Sigmoid colon (tissue), 7 donors: ENCODE results near the gene KCNAB1. TPM values are rescaled to one million over a fixed set of nuclear protein-coding genes. Genes with fewer than 3 reads are reported as not detected.
A peak's percentile ranks its signal among the peaks of the same experiment; 100 is the strongest.

Experiments
- DNase-seq: peaks from one replicate; pipeline ENCODE4 v3.0.0-alpha.2; 2019
- H3K27ac ChIP-seq, 4 donors: fragments of 200-600 bp; sonication (generic); one replicate each; pipeline ENCODE4 v1.5.1; 2016 to 2019; ENCODE audit warnings: mild to moderate bottlenecking in 1 of 4
- H3K27me3 ChIP-seq, 3 donors: fragments of 200-600 bp; sonication (generic); one replicate each; pipeline ENCODE4 v1.5.1; 2019; ENCODE audit warnings: mild to moderate bottlenecking in 1 of 3
- H3K36me3 ChIP-seq, 4 donors: fragments of 200-600 bp; sonication (generic); one replicate each; pipeline ENCODE4 v1.5.1; 2016 to 2019
- H3K4me1 ChIP-seq, 4 donors: fragments of 200-600 bp; sonication (generic); one replicate each; pipeline ENCODE4 v1.5.1; 2017 to 2019
- H3K4me3 ChIP-seq, 4 donors: fragments of 200-600 bp; sonication (generic); one replicate each; pipeline ENCODE4 v1.5.1; 2017 to 2019; ENCODE audit warnings: mild to moderate bottlenecking in 2 of 4, moderate library complexity in 1 of 4
- H3K9me3 ChIP-seq, 4 donors: fragments of 200-600 bp in 3 of 4; sonication (generic) in 3 of 4; one replicate each; pipeline versions ENCODE4 v1.5.1 to v1.6.1; 2013 to 2019
- EP300 ChIP-seq, 4 donors: sonication (generic); formaldehyde crosslinking; IDR thresholded peaks; one replicate each; pipeline ENCODE4 v1.6.1; 2017; ENCODE audit warnings: antibody characterized with exemption in 4 of 4
- POLR2A ChIP-seq, 2 donors: fragments of 450-650 bp; IDR thresholded peaks; one replicate each; pipeline ENCODE4 v1.6.1; 2016; ENCODE audit warnings: antibody characterized with exemption in 2 of 2, mild to moderate bottlenecking in 2 of 2, moderate library complexity in 2 of 2
- POLR2AphosphoS5 ChIP-seq, 4 donors: sonication (generic); formaldehyde crosslinking; IDR thresholded peaks; one replicate each; pipeline ENCODE4 v1.6.1; 2017; ENCODE audit warnings: antibody characterized with exemption in 4 of 4
- WGBS, 2 donors: extraction: QIAGEN DNeasy Blood & Tissue Kit; methylation state at CpG; one replicate each; pipeline ENCODE4 v1.1.7; 2013; 5-methylcytosine and 5-hydroxymethylcytosine counted together
- intact Hi-C: fragments of 100-400 bp; cut with DNase I; formaldehyde crosslinking; loops from one replicate; pipeline ENCODE4 v1.15.1; 2023
- polyA plus RNA-seq, 3 donors: library from polyadenylated mRNA; stranded (reverse); fragments of 200-250 nt; gene quantifications; one replicate each; pipeline ENCODE4 v1.2.3, GENCODE V29; 2013
- total RNA-seq, 4 donors: library from RNA; depleted of rRNA; stranded (reverse); fragments of >200 nt; gene quantifications; one replicate each; pipeline ENCODE4 v1.1.0, GENCODE V29; 2016
- TF ChIP-seq, protein P1 (sequence below), 4 experiments: fragments of 450-650 bp in 3 of 4; fragments of 200-600 bp in 1 of 4; IDR thresholded peaks; one replicate each; pipeline ENCODE4 v1.5.1; 2016 to 2019; ENCODE audit warnings: antibody characterized with exemption in 4 of 4, mild to moderate bottlenecking in 3 of 4, moderate library complexity in 2 of 4
- donor health status: healthy with polysubstance abuse.
- donor health status: Bipolar disorder and iron deficiency.
- donor health status: healthy.

Gene KCNAB1
- total and polyA plus RNA-seq, 7 donors: 1.2 to 5.0 (median 4.3) TPM; not detected in 2

- Histone ChIP-seq H3K9me3 (no peaks in the 10 kb centered on the region), H3K4me3 (no peak overlapping the region), H3K27ac (peak overlapping the region in 1 of 4 donors; percentile 8), H3K27me3 (no peaks in the 10 kb centered on the region), H3K4me1 (peaks cover 0 to 39% (median 28%) of the 10 kb centered on the region in 4 donors), H3K36me3 (no peaks in the 10 kb centered on the region)
- intact Hi-C loops: loop anchor here (10.0 kb wide), 1 partner anchor 679 kb away; the partner anchor contains the start of gene LEKR1
- 66 to 77% methylated on average over 4 of the region's 4 CpGs for WGBS, 2 donors
- TF ChIP-seq, protein P1, sequence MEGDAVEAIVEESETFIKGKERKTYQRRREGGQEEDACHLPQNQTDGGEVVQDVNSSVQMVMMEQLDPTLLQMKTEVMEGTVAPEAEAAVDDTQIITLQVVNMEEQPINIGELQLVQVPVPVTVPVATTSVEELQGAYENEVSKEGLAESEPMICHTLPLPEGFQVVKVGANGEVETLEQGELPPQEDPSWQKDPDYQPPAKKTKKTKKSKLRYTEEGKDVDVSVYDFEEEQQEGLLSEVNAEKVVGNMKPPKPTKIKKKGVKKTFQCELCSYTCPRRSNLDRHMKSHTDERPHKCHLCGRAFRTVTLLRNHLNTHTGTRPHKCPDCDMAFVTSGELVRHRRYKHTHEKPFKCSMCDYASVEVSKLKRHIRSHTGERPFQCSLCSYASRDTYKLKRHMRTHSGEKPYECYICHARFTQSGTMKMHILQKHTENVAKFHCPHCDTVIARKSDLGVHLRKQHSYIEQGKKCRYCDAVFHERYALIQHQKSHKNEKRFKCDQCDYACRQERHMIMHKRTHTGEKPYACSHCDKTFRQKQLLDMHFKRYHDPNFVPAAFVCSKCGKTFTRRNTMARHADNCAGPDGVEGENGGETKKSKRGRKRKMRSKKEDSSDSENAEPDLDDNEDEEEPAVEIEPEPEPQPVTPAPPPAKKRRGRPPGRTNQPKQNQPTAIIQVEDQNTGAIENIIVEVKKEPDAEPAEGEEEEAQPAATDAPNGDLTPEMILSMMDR (IDR thresholded peaks at IDR 0.05): no peak
- no peak for TF ChIP-seq POLR2AphosphoS5 (IDR thresholded peaks at IDR 0.05)
- no peak for TF ChIP-seq POLR2A (IDR thresholded peaks at IDR 0.05)
- no peak for TF ChIP-seq EP300 (IDR thresholded peaks at IDR 0.05)
- no peak for DNase-seq
Measured at GRCh38 chr3:156145866-156146265, 25.5 kb downstream of the KCNAB1 start.

DNA sequence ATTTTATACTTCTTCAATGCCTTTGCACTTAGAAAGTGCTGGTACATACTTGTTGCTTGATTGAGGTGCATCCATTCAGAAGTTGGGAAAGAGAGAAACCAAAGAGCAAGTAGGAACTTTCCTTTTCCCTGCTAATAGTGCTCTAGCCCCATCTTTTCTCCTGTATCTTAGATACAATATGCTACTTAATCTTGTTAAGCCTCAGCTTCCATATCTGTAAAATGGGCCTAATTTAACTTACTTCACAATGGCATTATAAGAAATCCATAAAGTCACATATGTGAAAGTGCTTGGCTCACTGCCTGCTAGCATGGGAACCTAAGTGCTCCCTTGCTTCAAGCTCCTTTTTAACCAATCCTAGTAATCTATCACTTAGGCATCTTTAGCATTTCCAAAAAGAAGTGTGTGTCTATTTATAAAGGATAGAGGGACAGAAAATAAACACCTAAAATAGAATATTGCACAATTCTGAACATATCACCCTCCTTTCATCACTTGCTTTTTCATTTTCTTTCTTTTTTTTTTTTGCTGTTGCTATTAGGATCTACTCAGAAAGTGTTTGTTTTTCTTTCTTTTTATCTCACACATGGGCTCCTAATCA is 28.1 kb downstream of the KCNAB1 start:
- Histone ChIP-seq H3K9me3 (no peaks in the 10 kb centered on the region), H3K36me3 (no peaks in the 10 kb centered on the region), H3K4me3 (no peak overlapping the region), H3K4me1 (peaks cover 0 to 60% (median 42%) of the 10 kb centered on the region in 4 donors), H3K27me3 (no peaks in the 10 kb centered on the region), H3K27ac (peak overlapping the region; percentile 6 to 71 (median 56))
- DNase-seq: no peak
- TF ChIP-seq, protein P1 (IDR thresholded peaks at IDR 0.05): no peak
- TF ChIP-seq POLR2AphosphoS5 (IDR thresholded peaks at IDR 0.05) (no peak), POLR2A (IDR thresholded peaks at IDR 0.05) (no peak), EP300 (IDR thresholded peaks at IDR 0.05) (no peak)
- intact Hi-C loops: loop anchor here (2.0 to 10.0 kb wide), 2 partner anchors 676 to 934 kb away; partner anchors contain the start of gene LEKR1

DNA sequence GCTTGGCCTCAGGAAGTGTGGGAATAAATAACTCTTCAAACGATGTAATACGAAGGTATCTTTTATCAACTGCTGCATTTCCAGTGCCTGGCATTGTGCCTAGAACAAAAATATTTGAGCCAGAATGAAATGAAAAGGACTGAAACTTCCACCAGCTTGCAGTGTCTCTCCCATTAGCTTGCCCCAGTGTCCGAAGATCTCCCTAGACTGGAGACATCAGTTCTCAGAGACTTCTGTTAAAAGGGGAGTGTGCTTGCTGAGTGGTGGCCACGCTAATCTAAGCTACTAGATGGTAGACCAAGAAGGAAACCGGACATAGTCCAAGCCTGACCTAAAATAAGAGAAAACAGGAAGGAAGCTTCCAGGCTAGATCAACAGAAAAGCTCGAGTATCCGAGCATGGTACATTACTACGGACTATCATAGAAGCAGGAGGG is 28.6 kb downstream of the KCNAB1 start:
- intact Hi-C loops: loop anchor here (2.0 to 10.0 kb wide), 2 partner anchors 676 to 934 kb away; partner anchors contain the start of gene LEKR1
- no peak for TF ChIP-seq POLR2AphosphoS5 (IDR thresholded peaks at IDR 0.05)
- TF ChIP-seq EP300 (IDR thresholded peaks at IDR 0.05): no peak
- TF ChIP-seq, protein P1 (IDR thresholded peaks at IDR 0.05): no peak
- TF ChIP-seq POLR2A (IDR thresholded peaks at IDR 0.05): no peak
- H3K36me3 ChIP-seq: no peaks in the 10 kb centered on the region
- WGBS, 2 donors: 31 to 51% methylated on average over 8 of the region's 8 CpGs
- no peaks in the 10 kb centered on the region for H3K27me3 ChIP-seq
- H3K27ac ChIP-seq: peak overlapping the region; percentile 6 to 71 (median 56)
- H3K4me1 ChIP-seq: peaks cover 0 to 60% (median 42%) of the 10 kb centered on the region in 4 donors
- no peak overlapping the region for H3K4me3 ChIP-seq
- DNase-seq: no peak
- no peaks in the 10 kb centered on the region for H3K9me3 ChIP-seq

DNA sequence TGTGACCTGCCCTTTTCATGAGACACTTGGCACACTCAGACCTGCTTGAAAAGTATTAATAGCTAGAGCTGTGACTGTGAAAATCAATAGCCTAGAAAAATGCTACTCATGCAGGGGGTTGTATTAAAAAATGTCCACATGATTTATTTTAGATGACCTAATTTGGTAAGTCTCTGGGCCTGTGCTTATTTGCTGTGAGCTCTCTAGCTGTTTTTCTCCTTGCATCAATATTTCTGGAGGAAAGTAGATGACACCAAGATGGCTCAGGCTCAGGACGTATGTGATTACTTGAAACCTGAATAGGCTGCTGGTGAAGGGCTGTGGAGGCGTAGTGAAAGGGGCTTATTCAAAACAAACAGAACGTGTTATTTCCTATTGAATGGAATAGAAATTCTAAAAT is 29.5 kb downstream of the KCNAB1 start:
- Histone ChIP-seq H3K9me3 (no peaks in the 10 kb centered on the region), H3K27ac (peak overlapping the region; percentile 6 to 71 (median 56)), H3K36me3 (no peaks in the 10 kb centered on the region), H3K4me3 (no peak overlapping the region), H3K4me1 (peaks cover 0 to 60% (median 42%) of the 10 kb centered on the region in 4 donors), H3K27me3 (no peaks in the 10 kb centered on the region)
- no peak for TF ChIP-seq EP300 (IDR thresholded peaks at IDR 0.05)
- no peak for TF ChIP-seq POLR2AphosphoS5 (IDR thresholded peaks at IDR 0.05)
- TF ChIP-seq POLR2A (IDR thresholded peaks at IDR 0.05): no peak
- TF ChIP-seq, protein P1 (IDR thresholded peaks at IDR 0.05): no peak
- intact Hi-C loops: loop anchor here (2.0 to 10.0 kb wide), 5 partner anchors 389 to 987 kb away; partner anchors contain the start of genes LEKR1 and TIPARP
- DNase-seq: no peak
- WGBS, 2 donors: 71 to 85% methylated on average over 3 of the region's 3 CpGs
